CD14-positive monocyte (primary cell): ENCODE data around the gene REL. TPM values are rescaled to one million over a fixed set of nuclear protein-coding genes. Genes with fewer than 3 reads are reported as not detected.

ENCODE experiments used
- DNase-seq, 3 donors: peaks; one replicate each; pipeline ENCODE4 v3.0.0-alpha.2; 2011 to 2022
- H2AFZ ChIP-seq: 2 replicates; pipeline ENCODE4 v1.6.0; 2012; ENCODE audit warnings: mild to moderate bottlenecking, low read depth, low read length, inconsistent platforms; ENCODE audit not compliant: insufficient read depth, poor library complexity, severe bottlenecking
- H3K27ac ChIP-seq, 2 donors: 1 replicate in 1 of 2; 2 replicates in 1 of 2; pipeline ENCODE4 v1.5.1; 2012 to 2013; ENCODE audit warnings: low read length in 2 of 2, control low read depth in 1 of 2, inconsistent platforms in 1 of 2, low read depth in 1 of 2, mild to moderate bottlenecking in 1 of 2
- H3K27me3 ChIP-seq, 2 donors: one replicate each; pipeline versions ENCODE4 v1.6.0 to v1.6.1; 2011 to 2013; ENCODE audit warnings: low read length in 2 of 2; ENCODE audit not compliant: control insufficient read depth in 2 of 2, insufficient read depth in 2 of 2
- H3K36me3 ChIP-seq, 2 donors: replicated peaks in 1 of 2; 1 replicate in 1 of 2; 2 replicates in 1 of 2; pipeline versions ENCODE4 v1.5.1 to v1.6.1; 2012 to 2013; ENCODE audit warnings: low read length in 2 of 2, control low read depth in 1 of 2, inconsistent platforms in 1 of 2, mild to moderate bottlenecking in 1 of 2; ENCODE audit not compliant: insufficient read depth in 2 of 2, control insufficient read depth in 1 of 2
- H3K4me1 ChIP-seq, 2 donors: 1 replicate in 1 of 2; 2 replicates in 1 of 2; pipeline versions ENCODE4 v1.5.1 to v1.6.1; 2012 to 2013; ENCODE audit warnings: low read length in 2 of 2, control low read depth in 1 of 2, inconsistent platforms in 1 of 2, mild to moderate bottlenecking in 1 of 2, moderate library complexity in 1 of 2; ENCODE audit not compliant: insufficient read depth in 2 of 2, control insufficient read depth in 1 of 2
- H3K4me2 ChIP-seq: replicated peaks from 2 replicates; pipeline ENCODE3; 2012; ENCODE audit warnings: low read length, moderate library complexity, mild to moderate bottlenecking; ENCODE audit not compliant: poor library complexity, severe bottlenecking; ENCODE audit errors: extremely low read depth
- H3K4me3 ChIP-seq, 3 experiments: fragments of 200-600 bp in 1 of 3; sonication (generic) in 1 of 3; replicated peaks in 1 of 3; 1 replicate in 2 of 3; 2 replicates in 1 of 3; pipeline ENCODE4 v1.5.1; 2011 to 2013; ENCODE audit warnings: low read length in 3 of 3, mild to moderate bottlenecking in 3 of 3, control low read depth in 2 of 3, low read depth in 2 of 3, inconsistent platforms in 1 of 3, moderate library complexity in 1 of 3
- H3K79me2 ChIP-seq: 2 replicates; pipeline ENCODE4 v1.6.0; 2012; ENCODE audit warnings: mild to moderate bottlenecking, control low read depth, inconsistent platforms, low read length, moderate library complexity; ENCODE audit not compliant: insufficient read depth
- H3K9ac ChIP-seq: 2 replicates; pipeline ENCODE4 v1.6.0; 2017; ENCODE audit warnings: low read length, mild to moderate bottlenecking; ENCODE audit not compliant: insufficient read depth, poor library complexity, severe bottlenecking
- H3K9me3 ChIP-seq, 2 donors: replicated peaks in 1 of 2; 1 replicate in 1 of 2; 2 replicates in 1 of 2; pipeline versions ENCODE4 v1.5.1 to v1.6.1; 2012 to 2013; ENCODE audit warnings: low read length in 2 of 2, control low read depth in 1 of 2; ENCODE audit not compliant: control insufficient read depth in 1 of 2, insufficient read depth in 1 of 2
- H4K20me1 ChIP-seq: 2 replicates; pipeline ENCODE4 v1.6.0; 2012; ENCODE audit warnings: mild to moderate bottlenecking, low read length, control low read depth, moderate library complexity; ENCODE audit not compliant: insufficient read depth
- H3K27ac Mint-ChIP-seq, 7 donors: one replicate each; pipeline ENCODE4 v1.8.0; 2020; ENCODE audit warnings: mild to moderate bottlenecking in 7 of 7, mixed read lengths in 7 of 7, moderate library complexity in 6 of 7, inconsistent platforms in 2 of 7
- H3K27me3 Mint-ChIP-seq, 3 donors: one replicate each; pipeline ENCODE4 v1.8.0; 2021 to 2022; ENCODE audit warnings: low read depth in 3 of 3, mild to moderate bottlenecking in 3 of 3, mixed read lengths in 3 of 3, moderate library complexity in 3 of 3, inconsistent platforms in 1 of 3
- H3K36me3 Mint-ChIP-seq, 2 donors: one replicate each; pipeline ENCODE4 v1.8.0; 2020; ENCODE audit warnings: mixed read lengths in 2 of 2, inconsistent platforms in 1 of 2, mild to moderate bottlenecking in 1 of 2
- H3K4me1 Mint-ChIP-seq: one replicate; pipeline ENCODE4 v1.8.0; 2020; ENCODE audit warnings: mild to moderate bottlenecking, mixed read lengths
- H3K4me3 Mint-ChIP-seq, 2 donors: one replicate each; pipeline ENCODE4 v1.8.0; 2020; ENCODE audit warnings: mild to moderate bottlenecking in 2 of 2, mixed read lengths in 2 of 2, moderate library complexity in 1 of 2
- H3K9me3 Mint-ChIP-seq, 7 donors: one replicate each; pipeline ENCODE4 v1.8.0; 2020 to 2022; ENCODE audit warnings: mixed read lengths in 7 of 7, mild to moderate bottlenecking in 6 of 7, moderate library complexity in 6 of 7, inconsistent platforms in 2 of 7
- WGBS: methylation state at CpG from one replicate; pipeline ENCODE4 v1.1.5; 2013; ENCODE audit warnings: missing lambda C conversion rate; ENCODE audit not compliant: insufficient coverage; 5-methylcytosine and 5-hydroxymethylcytosine counted together
- intact Hi-C, 2 donors: fragments of 100-400 bp; cut with micrococcal nuclease; formaldehyde crosslinking; loops; one replicate each; pipeline versions ENCODE4 v1.15.0 to v1.15.1; 2023
- polyA plus RNA-seq, 3 donors: library from polyadenylated mRNA; depleted of rRNA in 1 of 3; unstranded in 2 of 3; stranded (reverse) in 1 of 3; fragments of 300-500 nt in 2 of 3; fragments of >200 nt in 1 of 3; fragmentation: Illumina TruSeq in 2 of 3; gene quantifications; 1 replicate in 2 of 3; 2 replicates in 1 of 3; pipeline ENCODE4 v1.2.3, GENCODE V29; 2012 to 2021
- TF ChIP-seq, protein P1 (sequence below): fragments of 200-600 bp; IDR thresholded peaks from one replicate; pipeline ENCODE4 v1.8.0; 2022; ENCODE audit warnings: antibody characterized with exemption, mild to moderate bottlenecking

REL gene
- polyA plus RNA-seq, 3 donors: 18.3 to 34.3 (median 20.3) TPM

DNA sequence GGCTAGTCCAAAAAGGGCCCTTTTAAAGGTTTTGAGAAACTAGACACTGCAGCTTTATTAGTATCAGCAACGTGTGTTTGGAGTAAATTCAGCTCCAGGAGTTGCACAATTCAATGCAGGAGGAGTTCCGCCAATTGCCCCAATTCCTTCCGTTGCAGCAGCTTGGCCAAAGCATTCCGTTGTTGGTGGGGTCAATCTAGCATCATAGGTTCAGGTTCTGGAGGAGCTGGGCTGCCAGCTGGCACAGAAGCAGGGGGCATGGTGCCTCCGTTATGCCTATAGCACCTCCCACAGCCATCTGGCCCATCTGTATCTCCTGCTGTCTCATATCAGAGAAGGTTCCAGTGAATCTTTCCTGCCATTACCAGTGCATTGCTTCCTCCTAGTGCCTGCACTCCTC is 55.4 kb downstream of the REL start:
- H3K27me3 Mint-ChIP-seq: peaks cover 0 to 2% (median 1%) of the 10 kb centered on the region in 3 donors
- Histone ChIP-seq H2AFZ (no peak overlapping the region), H3K4me2 (peak overlapping the region; percentile 40), H3K9ac (no peak overlapping the region), H3K27me3 (no peaks in the 10 kb centered on the region), H3K4me1 (peaks cover 25 to 34% of the 10 kb centered on the region in 2 donors), H4K20me1 (peaks cover 51% of the 10 kb centered on the region), H3K4me3 (peak overlapping the region in 1 of 3 experiments; percentile 7), H3K27ac (peak overlapping the region; percentile 14 to 67), H3K9me3 (no peaks in the 10 kb centered on the region), H3K79me2 (no peaks in the 10 kb centered on the region), H3K36me3 (peaks cover 8 to 34% of the 10 kb centered on the region in 2 donors)
- DNase-seq: peak in 1 of 3 donors; percentile 10
- peaks cover 0 to under 1% (median 0%) of the 10 kb centered on the region in 7 donors for H3K9me3 Mint-ChIP-seq
- peaks cover 45% of the 10 kb centered on the region for H3K4me1 Mint-ChIP-seq
- TF ChIP-seq, protein P1, sequence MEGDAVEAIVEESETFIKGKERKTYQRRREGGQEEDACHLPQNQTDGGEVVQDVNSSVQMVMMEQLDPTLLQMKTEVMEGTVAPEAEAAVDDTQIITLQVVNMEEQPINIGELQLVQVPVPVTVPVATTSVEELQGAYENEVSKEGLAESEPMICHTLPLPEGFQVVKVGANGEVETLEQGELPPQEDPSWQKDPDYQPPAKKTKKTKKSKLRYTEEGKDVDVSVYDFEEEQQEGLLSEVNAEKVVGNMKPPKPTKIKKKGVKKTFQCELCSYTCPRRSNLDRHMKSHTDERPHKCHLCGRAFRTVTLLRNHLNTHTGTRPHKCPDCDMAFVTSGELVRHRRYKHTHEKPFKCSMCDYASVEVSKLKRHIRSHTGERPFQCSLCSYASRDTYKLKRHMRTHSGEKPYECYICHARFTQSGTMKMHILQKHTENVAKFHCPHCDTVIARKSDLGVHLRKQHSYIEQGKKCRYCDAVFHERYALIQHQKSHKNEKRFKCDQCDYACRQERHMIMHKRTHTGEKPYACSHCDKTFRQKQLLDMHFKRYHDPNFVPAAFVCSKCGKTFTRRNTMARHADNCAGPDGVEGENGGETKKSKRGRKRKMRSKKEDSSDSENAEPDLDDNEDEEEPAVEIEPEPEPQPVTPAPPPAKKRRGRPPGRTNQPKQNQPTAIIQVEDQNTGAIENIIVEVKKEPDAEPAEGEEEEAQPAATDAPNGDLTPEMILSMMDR: no peak
- no peak overlapping the region for H3K4me3 Mint-ChIP-seq
- intact Hi-C loops: no loop called here
- peak overlapping the region in 6 of 7 donors; percentile 10 to 77 (median 67) for H3K27ac Mint-ChIP-seq
- 19% methylated on average over 4 of the region's 5 CpGs for WGBS
- peaks cover 49 to 68% of the 10 kb centered on the region in 2 donors for H3K36me3 Mint-ChIP-seq

- no peaks in the 10 kb centered on the region for H3K9me3 Mint-ChIP-seq
- peaks cover 0 to 22% of the 10 kb centered on the region in 2 donors for H3K36me3 ChIP-seq
- no peaks in the 10 kb centered on the region for H3K9me3 ChIP-seq
- peaks cover 25 to 34% of the 10 kb centered on the region in 2 donors for H3K4me1 ChIP-seq
- H3K4me1 Mint-ChIP-seq: peaks cover 43% of the 10 kb centered on the region
- DNase-seq: no peak
- no peak overlapping the region for H3K9ac ChIP-seq
- TF ChIP-seq, protein P1: no peak
- H3K4me2 ChIP-seq: no peak overlapping the region
- H3K79me2 ChIP-seq: no peaks in the 10 kb centered on the region
- H3K4me3 Mint-ChIP-seq: no peak overlapping the region
- WGBS: 97% methylated on average over 6 of the region's 7 CpGs
- H3K27me3 ChIP-seq: no peaks in the 10 kb centered on the region
- no peak overlapping the region for H2AFZ ChIP-seq
- H3K36me3 Mint-ChIP-seq: peaks cover 42 to 52% of the 10 kb centered on the region in 2 donors
- H3K27ac ChIP-seq: peak overlapping the region in 1 of 2 donors; percentile 67
- H4K20me1 ChIP-seq: peaks cover 38% of the 10 kb centered on the region
- H3K4me3 ChIP-seq: no peak overlapping the region
- peaks cover 0 to 2% (median 1%) of the 10 kb centered on the region in 3 donors for H3K27me3 Mint-ChIP-seq
- H3K27ac Mint-ChIP-seq: peak overlapping the region in 4 of 7 donors; percentile 7 to 67 (median 20)
- intact Hi-C loops: no loop called here
Observed at GRCh38 chr2:60938301-60938700, 56.9 kb downstream of the REL start.
